Activated naive CD4-positive, alpha-beta T cell treated with anti-CD3 and anti-CD28 coated beads, Interleukin-2, amount 50 U/mL, for 16 hours (primary cell): ENCODE measurements around the gene AACS.

Experiments
- DNase-seq: peaks from one replicate; pipeline ENCODE4 v3.0.0-alpha.2; 2020

AACS gene

GRCh38 chr12:125187148-125187745, 122.0 kb downstream of the AACS start:
- DNase-seq: no peak

GRCh38 chr12:125187780-125188741, 122.8 kb downstream of the AACS start:
- no peak for DNase-seq

- no peak for DNase-seq
These were observed 123.8 kb downstream of the AACS start for GRCh38 chr12:125189015-125189414.

GRCh38 chr12:125189502-125189901, 124.3 kb downstream of the AACS start:
- no peak for DNase-seq

GRCh38 chr12:125191361-125192087, 126.3 kb downstream of the AACS start:
- no peak for DNase-seq

GRCh38 chr12:125192690-125193221, 127.5 kb downstream of the AACS start:
- no peak for DNase-seq
